HG03460 (cell line): ENCODE results near the gene CREB3L2.

Experiments used
- ATAC-seq: cut with Tn5 transposase; IDR thresholded peaks from one replicate; pipeline ENCODE4 v1.9.1; 2021; ENCODE audit not compliant: unreplicated experiment

Gene CREB3L2

GRCh38 chr7:137953665-137954470 is 48.0 kb downstream of the CREB3L2 start:
- no peak for ATAC-seq

DNA sequence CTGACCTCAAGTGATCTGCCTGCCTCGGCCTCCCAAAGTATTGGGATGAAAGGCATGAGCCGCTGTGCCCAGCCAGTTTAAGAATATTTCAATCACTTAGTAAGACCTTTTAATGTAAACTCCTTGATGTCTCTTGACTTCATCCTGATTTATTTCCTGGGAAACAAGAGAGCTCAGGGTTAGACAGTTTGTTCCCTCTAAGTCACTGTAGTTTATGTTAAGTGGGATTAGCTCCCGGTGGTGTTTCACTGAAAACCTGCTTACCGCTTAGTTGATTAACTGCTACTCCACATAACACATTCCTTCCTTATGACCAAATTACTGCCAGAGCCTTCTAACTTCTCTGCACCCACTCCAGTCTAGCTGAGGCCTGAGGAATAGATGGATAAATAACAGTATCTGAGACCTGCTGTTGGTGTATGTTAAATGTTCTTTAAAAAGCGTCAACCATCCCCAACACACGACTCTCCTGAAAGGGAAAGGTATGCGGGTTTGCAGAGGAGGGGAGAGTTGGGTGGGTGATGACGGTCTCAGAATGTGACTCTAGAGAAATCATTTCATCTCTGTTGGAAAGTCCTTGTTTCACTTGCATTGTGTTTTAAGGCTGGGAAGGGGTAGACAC is 48.7 kb downstream of the CREB3L2 start:
- no peak for ATAC-seq

DNA sequence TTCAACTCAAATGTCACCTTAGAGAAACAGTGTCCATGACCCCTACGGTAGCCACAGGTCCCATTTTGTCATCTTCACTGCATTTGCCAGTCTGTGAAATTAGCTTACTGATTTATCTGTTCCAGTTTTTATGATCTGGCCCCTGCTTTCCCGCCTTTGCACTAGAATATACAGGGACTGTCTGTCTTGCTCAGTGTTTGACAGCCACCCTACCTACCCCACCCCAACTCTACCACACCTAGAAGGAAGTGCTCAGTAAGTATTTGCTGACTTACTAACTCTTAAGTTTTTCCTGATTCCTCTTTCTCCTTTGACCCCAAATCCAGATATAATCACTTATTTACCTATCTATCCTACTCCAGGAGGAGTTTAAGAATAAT is 49.5 kb downstream of the CREB3L2 start:
- no peak for ATAC-seq

DNA sequence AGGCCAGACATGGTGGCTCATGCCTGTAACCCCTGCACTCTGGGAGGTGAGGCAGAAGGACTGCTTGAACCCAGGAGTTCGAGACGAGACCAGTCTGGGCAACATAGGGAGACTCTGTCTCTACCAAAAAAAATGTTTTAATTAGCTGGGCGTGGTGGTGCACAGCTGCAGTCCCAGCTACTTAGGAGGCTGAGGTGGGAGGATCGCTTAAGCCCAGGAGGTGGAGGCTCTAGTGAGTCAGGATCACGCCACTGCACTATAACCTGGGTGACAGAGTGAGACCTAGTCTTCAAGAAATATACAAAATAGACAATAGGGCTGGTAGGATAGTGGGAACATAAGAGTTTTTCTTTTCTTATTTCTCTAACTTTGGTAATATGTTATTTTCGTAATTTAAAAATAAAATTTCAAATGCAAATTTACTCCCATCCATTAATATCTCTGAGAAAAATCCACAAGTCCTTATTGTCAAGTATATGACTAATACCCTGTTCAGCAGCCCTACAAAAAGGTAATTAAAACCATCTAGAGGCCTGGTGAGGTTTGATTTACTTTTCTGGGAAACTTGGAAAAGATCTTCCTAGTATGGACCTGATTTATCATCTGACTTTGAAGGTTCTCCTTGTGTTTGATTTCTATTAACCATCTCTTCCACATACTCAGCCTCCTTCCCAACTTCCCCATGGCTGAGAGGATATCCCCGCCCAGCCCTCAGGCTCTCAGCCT is 50.0 kb downstream of the CREB3L2 start:
- ATAC-seq = no peak

- ATAC-seq = no peak
Measured at GRCh38 chr7:137950967-137951366, 50.9 kb downstream of the CREB3L2 start.

- ATAC-seq = no peak
Measured at GRCh38 chr7:137950263-137950621, 51.6 kb downstream of the CREB3L2 start.

GRCh38 chr7:137949416-137950262 is 52.2 kb downstream of the CREB3L2 start:
- no peak for ATAC-seq

GRCh38 chr7:137948845-137949330 is 53.0 kb downstream of the CREB3L2 start:
- no peak for ATAC-seq

DNA sequence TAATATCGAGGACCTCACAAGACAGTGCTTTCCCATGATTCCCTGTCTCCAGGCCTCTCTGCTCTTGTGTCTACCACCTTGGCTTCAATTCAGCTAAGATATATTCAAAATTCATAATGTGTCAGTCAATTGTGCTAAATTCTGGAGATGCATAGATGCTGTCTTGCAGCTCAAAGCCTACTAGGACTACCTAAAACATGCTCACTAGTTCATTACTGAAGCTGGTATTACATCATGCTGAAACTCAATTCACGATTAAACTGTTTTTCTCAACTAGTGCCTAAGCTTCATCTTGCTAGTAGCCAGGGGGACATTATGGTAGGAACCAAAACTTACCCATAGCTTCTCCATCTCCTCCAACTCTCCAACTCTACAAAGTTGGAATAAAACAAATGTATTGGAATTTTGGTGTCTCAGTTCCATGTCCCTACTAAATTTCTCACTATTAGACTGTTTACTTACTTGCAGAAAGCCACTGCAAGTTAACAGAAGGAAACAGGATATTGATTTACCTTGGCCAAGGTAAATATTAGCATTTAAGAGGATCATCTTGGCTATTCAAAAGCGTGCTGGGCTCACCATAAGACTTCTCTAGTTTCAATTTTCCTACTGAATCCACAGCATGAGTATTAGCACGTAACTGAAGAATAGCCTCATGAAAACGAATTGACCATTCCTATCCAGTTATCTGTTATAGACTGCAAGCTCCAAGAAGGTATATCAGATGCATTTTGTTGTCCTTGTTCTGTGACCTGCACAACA is 53.6 kb downstream of the CREB3L2 start:
- no peak for ATAC-seq

DNA sequence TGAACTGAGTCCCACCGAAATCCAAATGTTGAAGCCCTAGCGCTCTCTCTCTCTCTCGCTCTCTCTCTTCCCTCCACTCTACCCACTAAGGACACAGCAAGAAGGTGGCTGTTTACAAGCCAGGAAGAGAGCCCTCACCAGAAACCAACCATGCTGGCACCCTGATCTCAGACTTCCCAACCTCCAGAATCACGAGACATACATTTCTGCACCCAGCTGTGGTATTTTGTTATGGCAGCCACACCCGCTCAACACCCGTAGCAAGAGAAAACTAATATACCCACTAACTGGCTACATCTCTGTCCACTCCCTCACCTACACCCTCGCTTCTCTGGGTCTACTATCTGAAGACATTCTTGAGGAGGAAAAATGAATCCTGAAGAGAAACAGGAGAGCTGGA is 54.8 kb downstream of the CREB3L2 start:
- ATAC-seq = no peak

- no peak for ATAC-seq
Measured at GRCh38 chr7:137946011-137946410, 55.9 kb downstream of the CREB3L2 start.

- ATAC-seq = no peak
Measured at GRCh38 chr7:137944168-137944567, 57.7 kb downstream of the CREB3L2 start.

DNA sequence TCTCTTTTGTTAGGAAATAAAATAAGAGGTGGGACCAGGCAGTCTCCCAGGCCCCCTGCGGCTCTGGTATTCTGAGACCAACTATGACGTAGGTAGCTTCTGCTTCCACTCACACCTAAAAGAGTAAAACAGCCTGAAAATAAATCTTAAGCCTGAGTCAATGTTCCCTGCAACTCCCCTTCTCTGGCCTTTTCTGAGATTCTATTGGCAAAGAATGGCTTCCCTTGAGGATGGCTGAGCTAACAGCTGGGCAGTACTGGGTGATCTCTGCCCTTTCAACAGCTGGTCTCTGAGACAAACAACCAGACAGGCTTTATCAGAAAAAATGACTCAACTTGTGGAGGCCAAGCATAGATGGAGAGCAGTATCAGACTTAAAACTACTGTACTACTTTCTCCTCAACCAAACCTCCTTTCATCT is 58.7 kb downstream of the CREB3L2 start:
- no peak for ATAC-seq

GRCh38 chr7:137942484-137943115 is 59.3 kb downstream of the CREB3L2 start:
- ATAC-seq = no peak

DNA sequence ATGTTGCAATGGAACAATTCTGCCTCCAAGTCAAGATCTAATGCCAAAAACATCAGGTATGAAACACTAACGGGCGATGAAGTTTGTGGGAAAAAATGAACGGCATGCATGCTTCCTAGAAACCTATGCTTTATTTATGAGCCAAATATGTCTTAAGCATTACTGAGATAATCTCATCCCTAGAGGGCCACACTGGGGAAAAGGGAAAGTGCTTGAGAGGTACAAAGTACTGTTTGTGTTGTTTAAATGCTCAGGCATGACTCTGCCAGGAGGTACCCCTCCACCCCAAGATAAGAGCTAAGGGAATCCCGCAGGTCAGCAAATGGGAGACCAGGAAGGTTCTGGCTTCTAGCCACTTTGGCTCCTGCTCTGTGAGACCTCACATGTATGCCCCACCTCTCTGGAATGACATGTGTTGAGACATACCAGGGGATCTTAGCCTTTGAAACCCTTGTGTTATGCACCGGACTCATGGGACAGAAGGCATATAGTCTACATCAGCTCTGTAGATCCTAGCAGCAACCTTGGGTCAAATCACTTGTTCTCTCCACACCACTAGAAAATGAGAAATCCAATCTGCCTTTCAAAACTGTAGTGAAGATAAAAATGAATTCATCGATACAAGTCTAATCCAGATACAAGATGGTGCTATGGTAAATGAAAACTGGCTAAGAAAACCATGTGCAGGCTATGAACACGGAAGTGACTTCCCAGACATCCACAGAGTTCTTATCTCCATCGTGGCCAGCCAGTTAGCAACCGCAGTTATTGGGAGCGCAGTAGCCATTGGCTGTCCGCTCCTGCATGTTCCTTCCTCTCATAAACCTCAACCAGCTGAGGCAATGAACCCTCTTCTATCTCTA is 61.0 kb downstream of the CREB3L2 start:
- no peak for ATAC-seq

DNA sequence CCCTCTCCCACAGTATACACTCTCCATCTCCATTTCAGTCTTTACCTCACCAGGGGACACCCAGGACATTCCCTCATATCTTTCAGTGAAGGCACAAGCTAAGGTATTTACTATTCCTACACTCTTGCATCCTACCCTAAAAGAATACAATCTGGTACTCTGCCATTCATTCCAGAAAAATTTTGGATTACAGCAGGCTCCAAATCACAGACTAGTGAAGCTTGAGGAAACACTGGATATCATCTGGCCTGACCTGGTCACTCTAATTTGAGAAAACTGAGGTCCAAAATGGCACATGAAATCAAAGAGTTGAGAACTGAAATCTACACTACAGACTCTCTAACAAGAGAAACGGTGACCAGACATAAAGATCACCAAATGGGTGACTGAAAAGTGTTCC is 61.7 kb downstream of the CREB3L2 start:
- no peak for ATAC-seq

DNA sequence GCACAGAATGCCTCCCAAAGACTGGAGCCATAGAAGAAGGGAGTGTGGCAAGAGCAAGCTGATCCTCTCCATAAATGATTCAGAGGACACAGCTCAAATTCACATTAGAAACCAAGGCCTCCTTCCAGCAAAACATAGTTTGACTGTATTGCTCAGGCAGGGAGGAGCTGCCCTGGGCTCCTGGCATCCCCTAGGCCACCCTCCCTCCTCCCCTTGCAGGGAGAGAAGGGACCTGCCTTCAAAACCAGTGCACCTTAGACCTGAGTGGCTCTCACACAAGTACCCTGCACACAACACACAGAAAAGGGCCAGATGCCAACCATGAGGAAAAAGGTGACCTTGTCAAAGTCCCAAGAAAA is 64.7 kb downstream of the CREB3L2 start:
- no peak for ATAC-seq

DNA sequence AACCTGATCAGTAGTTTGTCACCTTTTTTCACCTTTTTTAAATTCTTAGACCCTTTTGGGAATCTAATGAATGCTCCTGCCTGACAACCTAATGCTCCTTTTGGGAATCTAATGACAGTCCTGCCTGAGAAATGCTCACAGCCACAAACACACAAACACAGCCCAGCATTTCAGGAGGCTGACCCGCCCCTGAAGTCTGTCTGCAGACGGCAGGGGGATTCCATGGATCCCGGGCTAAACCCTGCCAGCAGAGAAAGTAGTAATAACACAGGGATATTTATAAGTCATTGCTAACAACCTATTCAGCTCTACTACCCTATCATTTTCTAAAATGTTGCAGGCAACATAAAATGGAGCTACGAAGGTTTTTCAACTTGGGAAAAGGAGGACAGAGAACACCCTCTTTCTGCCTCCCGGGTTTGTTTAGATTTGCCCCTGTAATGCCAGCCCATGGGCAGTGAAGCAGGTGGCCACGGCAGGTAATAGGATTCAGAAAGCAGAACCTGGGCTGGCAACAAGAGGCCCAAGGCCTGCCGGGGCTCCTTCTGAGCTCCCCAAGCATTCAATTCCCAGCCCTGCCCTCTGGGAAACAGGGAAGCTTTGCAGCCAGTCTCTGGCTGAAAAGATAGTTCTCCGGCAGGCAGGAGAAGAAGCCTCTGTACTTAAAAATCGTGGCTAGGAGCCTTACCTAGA is 65.2 kb downstream of the CREB3L2 start:
- ATAC-seq = no peak
